PFSK-1 (cell line): ENCODE results near the gene SLC7A10.

ENCODE experiments used
- FOXP2 ChIP-seq: optimal IDR thresholded peaks from 2 replicates; pipeline ENCODE3; 2011; ENCODE audit warnings: borderline replicate concordance, control low read depth, inconsistent platforms; ENCODE audit not compliant: insufficient read depth; ENCODE audit errors: extremely low read length, extremely low read depth
- POLR2AphosphoS5 ChIP-seq: IDR thresholded peaks from 2 replicates; pipeline ENCODE4 v1.6.1; 2012; ENCODE audit warnings: low read depth, mild to moderate bottlenecking, control low read depth, low read length, moderate library complexity
- SIN3A ChIP-seq: IDR thresholded peaks from 2 replicates; pipeline ENCODE4 v1.6.1; 2012; ENCODE audit warnings: mild to moderate bottlenecking, low read length, moderate library complexity, borderline replicate concordance; ENCODE audit not compliant: insufficient read depth
- TAF1 ChIP-seq: IDR thresholded peaks from 2 replicates; pipeline ENCODE4 v1.6.1; 2012; ENCODE audit warnings: low read length, control low read depth, borderline replicate concordance; ENCODE audit not compliant: insufficient read depth
- TF ChIP-seq, protein P1 (sequence below), 2 experiments: IDR thresholded peaks; 2 replicates each; pipeline versions ENCODE4 v1.6.1 to v1.8.0; 2011 to 2012; ENCODE audit warnings: low read depth in 2 of 2, low read length in 2 of 2, control low read depth in 1 of 2, inconsistent platforms in 1 of 2, mild to moderate bottlenecking in 1 of 2, moderate library complexity in 1 of 2; ENCODE audit not compliant: insufficient read depth in 1 of 2

- TF ChIP-seq TAF1 (no peak), FOXP2 (no peak), POLR2AphosphoS5 (no peak), SIN3A (no peak)
- TF ChIP-seq, protein P1, sequence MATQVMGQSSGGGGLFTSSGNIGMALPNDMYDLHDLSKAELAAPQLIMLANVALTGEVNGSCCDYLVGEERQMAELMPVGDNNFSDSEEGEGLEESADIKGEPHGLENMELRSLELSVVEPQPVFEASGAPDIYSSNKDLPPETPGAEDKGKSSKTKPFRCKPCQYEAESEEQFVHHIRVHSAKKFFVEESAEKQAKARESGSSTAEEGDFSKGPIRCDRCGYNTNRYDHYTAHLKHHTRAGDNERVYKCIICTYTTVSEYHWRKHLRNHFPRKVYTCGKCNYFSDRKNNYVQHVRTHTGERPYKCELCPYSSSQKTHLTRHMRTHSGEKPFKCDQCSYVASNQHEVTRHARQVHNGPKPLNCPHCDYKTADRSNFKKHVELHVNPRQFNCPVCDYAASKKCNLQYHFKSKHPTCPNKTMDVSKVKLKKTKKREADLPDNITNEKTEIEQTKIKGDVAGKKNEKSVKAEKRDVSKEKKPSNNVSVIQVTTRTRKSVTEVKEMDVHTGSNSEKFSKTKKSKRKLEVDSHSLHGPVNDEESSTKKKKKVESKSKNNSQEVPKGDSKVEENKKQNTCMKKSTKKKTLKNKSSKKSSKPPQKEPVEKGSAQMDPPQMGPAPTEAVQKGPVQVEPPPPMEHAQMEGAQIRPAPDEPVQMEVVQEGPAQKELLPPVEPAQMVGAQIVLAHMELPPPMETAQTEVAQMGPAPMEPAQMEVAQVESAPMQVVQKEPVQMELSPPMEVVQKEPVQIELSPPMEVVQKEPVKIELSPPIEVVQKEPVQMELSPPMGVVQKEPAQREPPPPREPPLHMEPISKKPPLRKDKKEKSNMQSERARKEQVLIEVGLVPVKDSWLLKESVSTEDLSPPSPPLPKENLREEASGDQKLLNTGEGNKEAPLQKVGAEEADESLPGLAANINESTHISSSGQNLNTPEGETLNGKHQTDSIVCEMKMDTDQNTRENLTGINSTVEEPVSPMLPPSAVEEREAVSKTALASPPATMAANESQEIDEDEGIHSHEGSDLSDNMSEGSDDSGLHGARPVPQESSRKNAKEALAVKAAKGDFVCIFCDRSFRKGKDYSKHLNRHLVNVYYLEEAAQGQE (IDR thresholded peaks at IDR 0.05; ENCODE audit: insufficient read depth in 1 of 2, low read depth in 2 of 2, low read length in 2 of 2) = no peak
These were observed 11.1 kb downstream of the SLC7A10 start for GRCh38 chr19:33214596-33214995.
